22Rv1 (cell line): ENCODE data around the gene C19orf44.
A peak's percentile ranks its signal among the peaks of the same experiment; 100 is the strongest.

ENCODE experiments used
- H3K27ac ChIP-seq: fragments of 450-650 bp; 2 replicates; pipeline ENCODE4 v1.5.1; 2017
- CTCF ChIP-seq: fragments of 450-650 bp; IDR thresholded peaks from 2 replicates; pipeline ENCODE4 v1.5.1; 2017; ENCODE audit warnings: mild to moderate bottlenecking
- ZFX ChIP-seq: fragments of 450-650 bp; IDR thresholded peaks from 2 replicates; pipeline ENCODE4 v1.6.1; 2017; ENCODE audit warnings: antibody characterized with exemption, borderline replicate concordance

The C19orf44 gene

DNA sequence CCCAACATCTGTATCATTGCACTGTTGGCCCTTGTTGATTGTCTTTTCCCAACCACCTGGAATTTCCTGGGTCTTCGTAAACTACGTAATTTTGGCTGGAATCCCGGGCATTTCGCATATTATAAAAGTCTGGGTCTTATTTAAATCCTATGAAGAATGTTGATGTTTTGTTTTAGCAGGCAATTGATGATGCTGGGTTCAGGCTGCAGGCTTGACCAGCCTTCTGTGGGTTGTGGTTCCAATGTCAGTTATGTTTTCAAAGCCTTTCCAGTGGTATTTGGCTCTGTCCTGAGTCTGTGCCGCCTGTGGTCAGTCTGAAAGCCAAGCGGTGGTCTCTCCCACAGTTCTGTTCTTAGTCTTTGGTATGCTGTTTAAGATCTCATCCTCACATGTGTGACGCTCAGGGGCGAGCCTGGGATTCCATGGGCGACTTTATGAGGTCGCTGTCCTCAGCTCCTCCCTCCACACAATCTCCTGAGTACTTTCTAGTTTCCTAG lies 63.6 kb downstream of the C19orf44 start:
- no peak overlapping the region for H3K27ac ChIP-seq
- no peak for TF ChIP-seq ZFX
- no peak for TF ChIP-seq CTCF

- no peak for TF ChIP-seq ZFX
- TF ChIP-seq CTCF: no peak
- H3K27ac ChIP-seq: no peak overlapping the region
These were observed 65.2 kb downstream of the C19orf44 start for GRCh38 chr19:16561382-16561781.

- no peak overlapping the region for H3K27ac ChIP-seq
- no peak for TF ChIP-seq CTCF
- TF ChIP-seq ZFX: no peak
These were observed 66.4 kb downstream of the C19orf44 start for GRCh38 chr19:16562608-16563025.

GRCh38 chr19:16564842-16565241 lies 68.6 kb downstream of the C19orf44 start:
- peak overlapping the region; percentile 84 for H3K27ac ChIP-seq
- TF ChIP-seq CTCF: peak; percentile 11; the same call in 1 of the 2 replicates
- no peak for TF ChIP-seq ZFX

DNA sequence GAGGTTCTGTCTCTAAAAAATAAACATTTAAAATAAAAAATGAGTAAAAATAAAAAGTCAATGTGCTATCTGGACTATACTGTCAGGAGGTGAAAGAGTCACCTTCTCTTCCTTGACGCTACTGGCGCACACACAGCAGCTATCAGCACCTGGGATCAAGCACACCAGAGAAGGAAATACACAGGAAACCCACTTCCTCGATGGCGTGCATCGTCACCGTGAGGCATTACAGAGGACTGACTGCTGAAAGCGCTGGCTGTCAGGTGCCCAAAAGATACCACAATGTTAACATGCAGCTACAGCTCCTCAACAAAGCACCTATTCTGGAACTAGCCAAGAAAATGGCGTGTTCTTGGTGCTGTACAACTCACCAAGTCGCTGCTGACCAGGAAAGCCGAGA lies 70.0 kb downstream of the C19orf44 start:
- TF ChIP-seq CTCF (no peak), ZFX (no peak)
- peak overlapping the region; percentile 84; the same call in 1 of the 2 replicates for H3K27ac ChIP-seq

DNA sequence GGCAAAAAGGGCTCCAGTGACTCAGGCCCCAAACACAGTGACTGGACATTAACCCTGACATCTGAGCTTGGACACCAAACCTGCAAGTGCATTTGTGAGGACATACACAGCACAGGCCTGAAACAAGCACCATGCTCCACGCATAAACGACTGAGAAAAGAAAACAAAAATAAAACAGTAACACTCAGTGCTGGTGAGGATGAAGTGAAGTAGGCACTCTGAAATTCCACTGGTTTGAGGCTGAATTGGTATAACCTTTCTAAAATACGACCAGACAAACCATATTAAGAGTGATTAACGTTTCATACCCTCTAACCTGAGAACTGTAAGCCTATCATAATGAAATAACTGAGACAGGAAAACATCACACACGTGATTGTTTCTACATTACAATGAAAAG lies 70.5 kb downstream of the C19orf44 start:
- TF ChIP-seq ZFX (no peak), CTCF (no peak)
- no peak overlapping the region for H3K27ac ChIP-seq

DNA sequence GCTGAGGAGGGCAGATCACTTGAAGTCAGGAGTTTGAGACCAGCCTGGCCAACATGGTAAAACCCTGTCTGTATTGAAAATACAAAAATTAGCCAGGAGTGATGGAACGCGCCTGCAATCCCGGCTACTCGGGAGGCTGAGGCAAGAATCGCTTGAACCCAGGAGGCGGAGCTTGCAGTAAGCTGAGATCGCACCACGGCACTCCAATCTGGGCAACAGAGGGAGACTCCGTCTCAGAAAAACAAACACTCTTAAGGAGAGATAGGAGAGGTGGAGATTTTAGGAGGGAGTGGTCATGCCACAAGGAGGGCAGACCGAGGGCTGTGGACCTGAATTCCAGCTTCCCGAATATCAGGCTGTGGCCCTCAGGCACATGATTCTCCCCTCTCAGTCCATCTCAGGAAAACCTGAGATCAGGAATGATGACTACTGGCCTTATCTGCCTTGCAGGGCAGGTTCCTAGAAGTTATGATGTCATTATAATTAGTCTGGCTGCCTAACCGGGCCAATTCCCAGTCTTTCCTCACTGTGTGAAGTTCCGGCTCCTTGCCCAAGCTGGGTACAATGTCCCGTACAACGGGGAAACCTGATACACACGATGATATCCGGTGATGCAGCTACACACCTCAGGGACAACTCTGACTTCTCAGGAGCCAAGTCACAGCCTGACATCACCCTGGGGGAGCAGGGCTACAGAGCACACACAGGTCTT lies 73.6 kb downstream of the C19orf44 start:
- peak overlapping the region; percentile 38 for H3K27ac ChIP-seq

More for the DNA sequence above, 73.6 kb downstream of the C19orf44 start:
- TF ChIP-seq ZFX (no peak), CTCF (no peak)
